HG02943 (cell line): ENCODE data around the gene CST8.
"Not testable (repeated sequence)": the region's sequence is repeated elsewhere in the genome, so short reads cannot be mapped to it uniquely, and the experiment has no call there.

ENCODE experiments used
- ATAC-seq: cut with Tn5 transposase; IDR thresholded peaks from one replicate; pipeline ENCODE4 v1.9.1; 2021; ENCODE audit warnings: mild to moderate bottlenecking, low read depth, moderate library complexity; ENCODE audit not compliant: unreplicated experiment

Gene CST8, protein sequence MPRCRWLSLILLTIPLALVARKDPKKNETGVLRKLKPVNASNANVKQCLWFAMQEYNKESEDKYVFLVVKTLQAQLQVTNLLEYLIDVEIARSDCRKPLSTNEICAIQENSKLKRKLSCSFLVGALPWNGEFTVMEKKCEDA

DNA sequence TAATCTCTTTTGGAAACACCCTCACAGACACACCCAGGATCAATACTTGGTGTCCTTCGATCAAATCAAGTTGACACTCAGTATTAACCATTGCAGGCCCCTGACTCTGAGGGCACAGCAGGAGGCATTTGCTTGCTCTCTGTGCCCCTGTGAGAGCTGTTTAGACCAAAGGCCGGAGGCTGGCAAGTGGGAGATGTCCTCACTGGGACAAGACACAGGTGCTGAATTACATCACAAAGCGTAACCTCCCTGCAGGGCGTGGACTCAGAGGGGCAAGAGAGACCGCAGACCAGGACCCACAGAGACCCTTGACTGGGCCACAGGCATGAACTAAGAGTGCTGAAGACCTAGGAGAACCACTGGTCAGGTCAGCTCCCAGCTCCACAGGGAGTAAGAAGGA is at the start of gene CST8:
TSS of gene CST8 (plus strand) at position 301 of the 400 bp plus-strand sequence. CDS start 551 bp downstream, outside the sequence.
- no peak for ATAC-seq

DNA sequence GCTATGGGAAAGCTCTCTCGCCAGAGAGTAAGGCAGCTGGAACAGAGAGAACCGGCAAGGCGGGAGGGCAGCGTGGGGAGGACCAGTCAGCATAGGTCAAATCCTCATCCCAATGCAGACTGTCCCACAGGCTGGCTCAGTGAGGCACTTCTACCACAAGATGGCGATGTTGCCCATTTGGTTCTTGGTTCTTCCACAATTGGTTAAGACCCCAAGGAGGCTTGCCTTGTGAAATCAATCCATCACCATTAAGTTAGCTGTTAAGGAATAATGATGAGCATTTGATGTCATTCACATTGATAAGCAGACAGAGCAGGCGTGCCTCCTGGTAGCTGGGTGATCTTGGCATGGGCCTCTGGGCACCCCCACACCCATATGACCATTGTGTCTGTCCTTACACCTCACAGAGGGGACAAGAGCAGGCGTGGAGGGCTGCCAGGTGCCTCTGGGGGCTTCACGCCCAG is 49.0 kb upstream of the CST8 start:
- ATAC-seq: peak; percentile 85

DNA sequence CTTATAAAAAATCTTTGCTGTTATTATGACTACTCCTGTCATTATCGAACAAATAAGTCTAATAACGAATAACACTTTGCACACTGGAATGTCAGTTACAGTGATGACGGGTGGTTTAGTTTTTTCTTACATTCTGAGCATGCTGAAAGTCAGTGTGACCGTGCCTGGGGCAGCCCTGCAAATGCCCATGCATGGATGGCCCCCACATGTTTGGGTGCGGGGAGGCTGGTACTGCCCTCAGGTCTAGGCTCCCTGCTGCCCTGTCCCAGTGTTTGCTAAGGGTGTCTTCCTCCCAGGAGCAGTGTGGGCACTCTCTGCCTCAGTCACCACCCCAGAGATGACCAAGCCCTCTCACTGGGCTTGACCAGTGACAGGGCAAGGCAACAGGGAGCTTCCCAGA is 48.5 kb upstream of the CST8 start:
- ATAC-seq: no peak

DNA sequence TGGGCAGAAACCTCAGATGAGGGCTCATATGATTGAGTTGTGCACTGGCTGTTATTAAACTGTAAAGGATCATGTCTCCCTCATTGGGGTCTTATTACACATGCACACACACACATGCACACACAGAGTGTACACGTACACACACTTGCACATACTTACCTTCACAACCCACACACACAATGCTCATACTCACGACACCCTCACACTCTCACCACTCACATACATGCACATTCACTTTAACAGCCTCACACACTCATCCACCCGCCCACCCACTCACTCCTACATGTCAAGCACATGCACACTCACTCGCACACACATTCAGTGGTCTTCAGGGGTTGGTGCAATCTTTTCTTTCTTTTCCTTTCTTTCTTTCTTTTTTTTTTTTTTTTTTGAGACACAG is 46.1 kb upstream of the CST8 start:
- no peak for ATAC-seq

DNA sequence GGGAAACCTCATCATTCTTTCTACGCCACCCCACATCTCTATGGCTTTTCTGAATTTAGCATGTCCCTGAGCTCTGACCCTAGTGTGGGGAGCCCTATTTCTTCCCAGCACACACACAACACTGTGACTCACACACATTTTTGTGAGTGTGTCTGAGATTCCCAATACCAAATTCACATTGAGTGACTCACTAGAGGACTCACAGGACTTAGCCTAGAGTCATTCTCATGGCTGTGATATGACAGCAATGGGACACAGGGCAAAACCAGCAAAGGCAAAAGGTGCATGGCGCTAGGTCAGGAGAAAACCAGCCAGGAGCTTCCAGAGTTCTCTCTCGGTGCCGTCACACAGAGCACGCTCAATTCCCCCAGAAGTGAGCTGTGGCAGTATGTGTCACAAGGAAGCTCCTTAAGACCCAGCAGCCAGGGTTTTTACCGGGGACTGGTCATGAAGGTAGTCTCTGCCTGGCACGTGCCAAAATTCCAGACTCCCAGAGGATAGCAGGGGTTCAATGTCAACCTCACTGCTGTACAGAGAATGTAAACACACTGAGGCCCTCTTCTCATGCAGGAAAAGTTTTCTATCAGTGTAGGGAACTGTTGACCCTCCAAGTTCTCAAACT is 45.2 kb upstream of the CST8 start:
- no peak for ATAC-seq

DNA sequence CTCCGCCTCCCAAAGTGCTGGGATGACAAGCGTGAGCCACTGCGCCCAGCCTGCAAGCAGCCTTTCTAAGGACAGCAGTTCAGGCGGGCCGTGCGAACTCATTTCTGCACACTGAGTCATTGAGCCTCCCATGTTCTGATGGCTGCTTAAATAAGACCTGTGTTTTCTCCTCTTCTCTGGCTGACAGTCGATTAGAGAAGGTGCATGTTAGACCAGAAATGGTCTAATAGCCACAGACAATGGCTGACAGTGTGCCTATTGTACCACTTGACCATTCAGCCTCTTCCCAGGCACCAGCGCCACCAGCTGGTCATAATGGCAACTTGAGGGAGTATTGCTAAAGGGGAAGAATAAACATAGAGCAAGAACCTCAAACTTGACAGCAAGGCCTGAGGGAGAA is 44.4 kb upstream of the CST8 start:
- no peak for ATAC-seq

DNA sequence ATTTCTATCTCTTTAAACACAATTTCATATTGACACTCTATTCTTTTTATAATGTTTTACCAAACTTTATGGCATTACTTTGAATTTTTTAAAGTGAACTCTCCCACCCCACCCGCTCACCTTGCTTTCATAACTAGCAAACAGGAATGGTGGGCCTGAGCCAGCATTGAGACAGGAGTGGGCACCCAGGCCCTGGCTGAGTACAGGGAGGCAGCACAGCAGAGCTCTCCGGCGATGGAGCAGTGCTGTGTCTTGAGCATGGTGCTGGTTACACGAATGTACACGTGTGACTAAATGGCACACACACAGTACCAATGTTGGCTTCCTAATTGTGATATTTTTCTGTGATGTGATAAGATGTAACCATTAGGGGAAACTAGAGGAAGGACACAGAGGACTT is 42.8 kb upstream of the CST8 start:
- ATAC-seq: no peak

DNA sequence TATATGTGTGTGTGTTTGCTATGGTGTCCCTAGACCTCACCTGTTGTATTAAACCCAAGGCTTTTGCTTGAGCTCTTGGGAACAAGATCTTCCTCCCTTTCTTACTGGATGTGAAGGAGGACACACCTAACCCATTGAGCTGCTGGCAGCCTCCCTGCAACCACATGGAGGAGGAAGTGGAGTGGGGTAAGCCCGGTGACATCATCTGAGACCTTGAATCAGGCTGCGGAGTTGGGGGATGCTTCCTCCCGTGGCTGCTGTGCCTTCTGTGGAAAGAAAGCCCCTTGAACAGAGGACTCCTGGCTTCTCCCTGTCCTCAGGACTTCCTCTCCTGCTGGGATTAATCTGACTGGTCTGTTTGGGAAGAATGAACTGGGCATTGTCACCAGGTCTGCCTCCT is 41.5 kb upstream of the CST8 start:
- no peak for ATAC-seq

DNA sequence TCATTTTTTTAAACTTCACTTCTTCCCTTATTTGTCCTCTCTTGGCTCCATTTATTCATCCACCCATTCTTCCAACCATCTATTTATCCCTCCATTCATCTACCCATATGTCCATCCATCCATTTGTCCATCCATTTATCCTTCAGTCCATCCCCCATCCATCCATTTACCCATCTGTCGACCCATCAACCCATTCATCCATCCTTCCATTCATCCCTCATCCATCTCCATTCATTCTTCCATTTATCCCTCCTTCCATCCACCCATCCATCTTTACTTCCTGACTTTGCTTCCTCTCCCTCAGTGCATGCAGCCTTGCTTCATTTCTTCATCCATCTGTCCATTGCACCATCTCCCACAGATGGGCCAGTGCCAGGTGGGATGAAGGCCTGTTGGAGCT is 40.0 kb upstream of the CST8 start:
- no peak for ATAC-seq

DNA sequence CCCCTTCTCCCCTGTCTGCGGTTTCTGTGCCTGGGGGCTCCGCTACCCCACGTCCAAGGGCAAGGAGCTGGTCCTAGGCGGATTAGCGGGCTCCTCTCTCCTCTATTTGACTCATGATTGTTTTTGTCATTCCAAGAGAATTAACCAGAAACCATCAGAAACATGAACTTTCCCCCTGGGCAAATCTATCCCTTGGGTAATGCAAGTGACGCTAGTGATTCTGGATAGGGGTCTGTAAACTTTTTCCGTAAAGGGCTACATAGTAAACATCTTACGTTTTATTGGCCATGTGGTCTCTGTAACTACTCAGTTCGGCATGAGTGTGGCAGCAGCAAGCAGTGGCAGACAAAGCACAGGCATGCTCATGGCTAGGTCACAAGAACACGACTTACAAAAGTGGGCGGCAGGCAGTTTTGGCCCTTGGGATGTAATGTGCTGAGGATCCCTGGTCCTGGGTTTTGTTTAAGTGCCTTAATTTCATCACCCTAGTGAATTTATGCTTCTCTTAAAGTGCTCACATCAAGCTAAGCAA is 38.9 kb upstream of the CST8 start:
- ATAC-seq: no peak

DNA sequence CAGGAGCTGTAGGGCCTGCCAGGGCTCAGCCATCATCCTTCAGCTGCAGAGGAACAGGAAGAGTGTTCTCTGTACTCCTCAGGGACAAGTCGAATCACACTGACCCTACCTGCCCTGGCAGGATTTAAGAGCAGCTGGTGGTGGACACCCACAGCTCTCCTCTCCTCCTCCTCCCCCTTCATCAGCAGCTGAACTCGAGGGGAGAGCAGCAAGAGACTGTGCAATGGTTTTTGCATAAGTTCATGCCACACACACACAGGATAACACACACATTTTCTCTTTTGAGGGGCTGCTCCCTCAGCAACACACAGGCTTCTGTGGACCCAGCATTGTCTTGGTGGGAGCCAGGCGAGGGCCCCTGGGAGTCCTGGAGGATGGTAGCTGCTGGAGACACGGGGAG is 38.1 kb upstream of the CST8 start, which contains the start of gene CST11:
TSS of gene CST11 (minus strand) at position 101 of the 400 bp plus-strand sequence. CDS start at position 36, 65 bp downstream.
- ATAC-seq: no peak

DNA sequence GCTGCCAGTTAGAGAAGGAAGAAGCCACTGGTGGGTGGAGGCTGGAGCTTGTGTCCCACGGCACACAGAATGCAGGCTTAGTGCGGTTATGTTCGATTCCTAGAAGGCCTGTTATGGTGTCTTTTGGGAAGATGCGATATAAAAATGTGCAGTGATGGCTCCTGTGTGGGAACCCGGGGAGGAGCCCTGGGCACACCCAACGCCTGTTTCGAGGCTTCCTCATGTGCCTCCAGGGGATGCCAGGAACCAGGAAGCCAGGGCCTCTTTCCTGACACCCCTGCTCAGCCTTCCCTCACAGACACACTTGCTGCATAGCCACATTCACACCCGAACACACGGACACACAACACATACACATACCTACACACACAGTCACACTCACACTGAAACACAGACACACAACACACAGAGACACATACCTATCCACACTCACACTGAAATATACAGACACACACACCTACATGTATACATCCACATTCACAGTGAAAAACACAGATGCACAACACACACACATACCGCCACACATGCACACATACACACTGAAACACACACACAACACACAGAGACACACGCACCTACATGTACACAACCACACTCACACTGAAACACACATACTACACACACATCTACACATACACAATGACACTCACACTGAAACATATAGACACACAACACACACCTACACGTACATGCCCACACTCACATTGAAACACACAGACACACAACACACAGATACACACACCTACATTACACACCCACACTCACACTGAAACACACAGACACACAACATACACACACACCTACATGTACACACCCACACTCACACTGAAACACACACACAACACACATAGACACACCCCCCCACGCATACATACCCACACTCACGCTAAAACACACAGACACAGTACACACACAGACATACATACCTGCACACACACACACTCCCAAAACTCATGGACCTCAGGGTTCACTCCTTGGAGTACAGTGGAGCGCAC is 37.1 kb upstream of the CST8 start:
- ATAC-seq: no peak

DNA sequence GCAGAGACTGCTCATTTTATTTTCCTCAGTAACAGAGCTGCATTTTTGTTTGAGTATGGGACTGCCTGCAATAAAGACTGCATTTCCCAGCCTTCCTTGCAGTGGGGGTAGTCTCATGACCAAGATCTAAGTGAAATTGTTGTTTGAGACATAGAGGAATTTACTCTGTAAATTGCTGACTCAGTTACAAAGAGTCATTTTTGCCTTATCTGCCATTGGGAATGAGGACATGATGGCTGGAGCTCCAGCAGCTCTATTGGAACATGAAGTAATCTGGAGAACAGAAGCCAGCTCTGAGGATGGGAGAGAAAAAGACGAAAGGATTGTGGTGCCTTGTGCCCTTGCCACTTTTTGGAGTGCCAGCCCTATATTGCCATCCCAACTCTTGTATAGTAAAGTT is 36.1 kb upstream of the CST8 start:
- ATAC-seq: no peak

DNA sequence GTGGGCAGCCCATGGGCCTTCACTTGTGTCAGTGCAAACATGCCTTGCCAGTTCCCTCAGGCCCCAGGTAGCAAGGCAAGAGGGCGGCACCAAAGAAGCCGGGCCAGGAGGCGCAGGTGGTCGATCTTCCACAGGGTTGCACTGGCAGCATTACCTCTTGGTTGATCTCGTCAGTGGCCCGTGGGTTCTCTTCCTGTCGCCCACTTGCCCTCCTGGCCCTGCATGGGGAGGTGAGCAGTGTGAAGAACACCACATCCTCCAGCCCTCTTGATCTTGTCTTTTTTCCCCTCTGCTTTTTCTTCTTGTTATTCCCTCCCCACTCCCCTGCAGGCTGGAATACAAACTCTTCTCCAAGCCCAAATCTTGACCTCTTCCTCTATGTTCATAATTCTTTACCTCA is 35.3 kb upstream of the CST8 start:
- ATAC-seq: no peak

DNA sequence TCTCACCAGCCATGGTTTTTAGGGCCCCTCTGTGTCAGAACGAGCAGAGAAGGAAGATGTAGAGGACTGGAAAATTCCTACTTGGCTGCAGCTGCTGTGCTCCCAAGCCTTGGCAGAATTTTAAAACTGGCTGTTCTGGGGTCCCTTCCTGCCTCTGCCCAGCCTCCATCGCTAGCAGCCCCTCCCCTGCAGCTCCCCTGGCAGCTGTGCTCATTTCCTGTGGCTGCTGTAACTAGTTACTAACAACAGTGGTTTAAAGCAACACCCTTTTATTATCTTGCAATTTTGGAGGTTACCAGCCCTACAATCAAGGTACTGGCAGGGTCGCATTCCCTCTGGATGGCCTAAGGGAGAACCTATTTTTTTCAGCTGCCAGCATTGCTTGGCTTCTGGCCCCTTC is 34.5 kb upstream of the CST8 start:
- ATAC-seq: no peak

DNA sequence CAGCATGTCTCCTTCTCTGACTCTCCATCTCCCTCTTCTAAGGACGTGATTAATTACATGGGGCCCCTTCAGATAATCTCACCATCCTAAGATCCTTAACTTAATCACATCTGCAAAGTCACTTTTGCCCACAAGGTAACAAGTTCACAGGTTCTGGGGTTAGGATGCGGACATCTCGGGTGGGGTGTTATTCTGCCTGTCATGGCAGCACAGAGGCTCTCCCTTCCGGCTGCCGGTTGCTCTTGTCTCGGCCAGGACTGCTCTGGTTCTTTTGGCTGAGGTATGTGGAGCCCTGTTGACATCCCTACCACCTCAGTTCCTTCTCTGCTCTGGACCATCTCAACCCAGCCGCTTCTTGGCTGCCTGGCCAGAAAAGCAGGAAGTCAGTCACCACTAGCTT is 34.0 kb upstream of the CST8 start:
- ATAC-seq: no peak

DNA sequence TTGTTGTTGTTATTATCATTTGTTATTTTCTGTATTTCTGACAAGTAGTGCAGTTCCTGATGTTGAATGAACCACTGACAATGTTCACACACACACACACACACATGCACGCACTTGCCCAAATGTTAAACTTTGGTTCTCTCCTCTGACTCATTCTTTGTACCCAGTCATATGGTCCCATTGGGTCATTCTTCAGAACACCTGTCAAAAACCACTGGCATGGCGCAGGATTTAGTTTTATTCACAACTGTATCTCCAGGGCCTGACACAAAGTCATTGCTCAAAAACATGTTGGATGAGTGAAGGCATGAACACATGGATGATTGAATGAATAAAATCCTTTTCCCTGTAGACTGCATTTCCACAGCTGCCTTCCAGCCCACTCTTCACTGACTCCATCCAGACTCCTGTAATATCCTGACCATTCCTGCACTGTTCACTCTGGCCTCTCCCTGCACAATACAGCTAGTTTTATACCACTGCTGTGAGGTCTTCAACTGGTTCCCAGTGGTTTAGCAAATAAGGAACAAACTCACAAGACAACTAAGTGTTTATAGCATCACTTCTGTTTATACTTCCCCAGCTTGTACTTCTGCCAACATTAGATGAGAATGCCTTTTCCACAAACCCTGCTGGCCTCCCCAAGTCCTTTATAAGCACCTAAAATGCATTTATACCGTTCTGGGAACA is 31.3 kb upstream of the CST8 start:
- no peak for ATAC-seq

DNA sequence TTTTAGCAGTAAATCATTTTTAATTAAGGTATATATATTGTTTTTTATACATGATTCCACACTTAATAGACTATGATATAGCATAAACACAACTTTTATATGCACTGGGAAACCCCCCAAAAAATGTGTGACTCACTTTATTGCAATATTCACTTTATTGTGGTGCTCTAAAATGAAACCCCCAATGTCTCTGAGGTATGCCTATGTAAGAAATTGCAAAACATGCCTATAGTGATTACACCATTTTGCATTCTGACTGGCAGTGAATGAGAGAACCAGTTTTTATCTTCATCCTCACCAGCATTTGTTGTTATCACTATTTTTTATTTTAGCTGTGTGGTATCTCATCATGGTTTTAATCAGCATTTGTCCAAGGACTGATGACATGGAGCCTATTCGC is 29.7 kb upstream of the CST8 start:
- no peak for ATAC-seq

DNA sequence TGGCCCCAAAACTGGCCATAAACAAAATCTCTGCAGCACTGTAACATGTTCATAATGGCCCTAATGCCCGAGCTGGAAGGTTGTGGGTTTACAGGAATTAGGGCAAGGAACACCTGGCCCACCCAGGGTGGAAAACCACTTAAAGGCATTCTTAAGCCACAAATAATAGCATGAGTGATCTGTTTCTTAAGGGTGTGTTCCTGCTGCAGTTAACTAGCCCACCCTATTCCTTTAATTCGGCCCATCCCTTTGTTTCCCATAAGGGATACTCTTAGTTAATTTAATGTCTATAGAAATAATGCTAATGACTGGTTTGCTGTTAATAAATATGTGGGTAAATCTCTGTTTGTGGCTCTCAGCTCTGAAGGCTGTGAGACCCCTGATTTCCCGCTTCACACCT is 24.0 kb upstream of the CST8 start:
- ATAC-seq: not testable (repeated sequence)

DNA sequence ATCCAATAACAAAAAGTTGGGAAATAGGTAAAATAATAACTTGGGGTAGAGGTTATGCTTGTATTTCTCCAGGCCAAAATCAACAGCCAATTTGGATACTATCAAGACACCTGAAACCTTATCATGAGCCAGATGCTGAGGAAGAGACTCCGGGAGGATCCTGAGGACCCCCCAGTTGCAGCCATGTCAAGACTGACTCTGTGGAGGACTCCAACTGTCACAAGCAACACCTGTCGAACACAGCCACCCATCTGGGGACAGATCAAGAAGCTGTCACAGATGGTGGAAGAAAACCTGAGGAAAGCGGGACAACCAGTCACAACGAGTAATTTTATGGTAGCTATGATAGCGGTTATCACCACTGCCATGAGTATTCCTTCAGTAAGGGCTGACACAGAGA is 18.6 kb upstream of the CST8 start:
- ATAC-seq: not testable (repeated sequence)
